Measurements from ENCODE around the gene GPC6.

Gene GPC6

DNA sequence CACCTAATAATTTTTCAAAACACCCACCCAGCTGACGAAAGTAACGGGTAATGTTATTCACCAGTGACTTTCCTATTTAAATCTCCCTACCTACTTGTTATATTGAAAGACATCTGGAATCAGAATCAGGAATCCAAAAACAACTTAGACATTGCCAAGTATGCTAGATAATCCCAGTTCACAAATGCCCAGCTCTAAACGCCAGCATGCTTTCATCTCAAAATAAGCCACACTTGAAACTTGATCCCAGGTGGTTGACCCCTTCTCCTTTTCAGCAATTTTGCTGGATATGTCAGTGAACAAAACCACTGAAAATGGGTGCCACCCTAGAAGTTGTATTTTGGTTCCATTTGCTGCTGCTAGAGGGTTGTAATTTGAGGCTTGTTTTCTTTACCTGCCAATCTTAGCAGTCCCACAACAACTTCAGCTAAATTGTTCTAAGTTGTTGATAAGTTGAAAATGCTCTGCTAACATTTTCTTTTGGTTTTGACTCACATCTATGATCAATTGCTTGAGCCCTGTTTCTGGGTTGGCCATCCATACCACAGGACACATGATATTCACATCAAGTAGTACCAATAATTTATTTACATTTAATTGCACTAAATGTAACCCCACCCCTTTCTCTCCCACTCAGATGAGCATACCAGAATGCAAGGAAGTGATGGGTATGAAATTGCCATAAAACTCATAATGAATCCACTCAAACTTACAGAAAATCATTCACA is 1186.4 kb downstream of the GPC6 start:
- peaks cover 37% of the 10 kb centered on the region for H3K4me1 Mint-ChIP-seq
- H3K4me3 Mint-ChIP-seq: no peak overlapping the region
- TF ChIP-seq, protein P1, sequence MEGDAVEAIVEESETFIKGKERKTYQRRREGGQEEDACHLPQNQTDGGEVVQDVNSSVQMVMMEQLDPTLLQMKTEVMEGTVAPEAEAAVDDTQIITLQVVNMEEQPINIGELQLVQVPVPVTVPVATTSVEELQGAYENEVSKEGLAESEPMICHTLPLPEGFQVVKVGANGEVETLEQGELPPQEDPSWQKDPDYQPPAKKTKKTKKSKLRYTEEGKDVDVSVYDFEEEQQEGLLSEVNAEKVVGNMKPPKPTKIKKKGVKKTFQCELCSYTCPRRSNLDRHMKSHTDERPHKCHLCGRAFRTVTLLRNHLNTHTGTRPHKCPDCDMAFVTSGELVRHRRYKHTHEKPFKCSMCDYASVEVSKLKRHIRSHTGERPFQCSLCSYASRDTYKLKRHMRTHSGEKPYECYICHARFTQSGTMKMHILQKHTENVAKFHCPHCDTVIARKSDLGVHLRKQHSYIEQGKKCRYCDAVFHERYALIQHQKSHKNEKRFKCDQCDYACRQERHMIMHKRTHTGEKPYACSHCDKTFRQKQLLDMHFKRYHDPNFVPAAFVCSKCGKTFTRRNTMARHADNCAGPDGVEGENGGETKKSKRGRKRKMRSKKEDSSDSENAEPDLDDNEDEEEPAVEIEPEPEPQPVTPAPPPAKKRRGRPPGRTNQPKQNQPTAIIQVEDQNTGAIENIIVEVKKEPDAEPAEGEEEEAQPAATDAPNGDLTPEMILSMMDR (IDR thresholded peaks at IDR 0.05): no peak
- no peaks in the 10 kb centered on the region for H3K27me3 Mint-ChIP-seq (ENCODE audit: low read depth, poor library complexity)
- H3K27ac Mint-ChIP-seq: no peak overlapping the region
- H3K36me3 Mint-ChIP-seq (ENCODE audit: low read depth): peaks cover 12% of the 10 kb centered on the region
- DNase-seq: no peak
- peaks cover 5% of the 10 kb centered on the region for H3K9me3 Mint-ChIP-seq

DNA sequence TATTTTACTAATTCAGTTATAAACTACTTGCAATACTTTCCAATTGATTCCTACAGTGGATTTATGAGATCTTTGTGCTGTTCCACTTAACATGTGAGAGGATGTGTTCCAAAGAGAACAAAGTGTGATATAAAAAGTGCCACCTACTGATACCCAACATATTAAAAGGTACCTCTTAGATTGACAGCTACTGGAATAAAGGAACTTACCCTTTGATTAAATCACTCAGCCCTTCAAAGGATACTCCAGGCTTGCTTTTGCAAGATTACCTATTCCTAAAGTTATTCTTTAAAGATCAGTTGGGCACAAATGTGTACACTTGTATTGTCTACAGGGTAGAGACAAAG is 1187.0 kb downstream of the GPC6 start:
- Mint-ChIP-seq H3K27ac (no peak overlapping the region), H3K9me3 (peaks cover 5% of the 10 kb centered on the region), H3K4me3 (no peak overlapping the region), H3K4me1 (peaks cover 37% of the 10 kb centered on the region), H3K27me3 (ENCODE audit: low read depth, poor library complexity) (no peaks in the 10 kb centered on the region), H3K36me3 (ENCODE audit: low read depth) (peaks cover 11% of the 10 kb centered on the region)
- DNase-seq: no peak
- TF ChIP-seq, protein P1 (IDR thresholded peaks at IDR 0.05): no peak

DNA sequence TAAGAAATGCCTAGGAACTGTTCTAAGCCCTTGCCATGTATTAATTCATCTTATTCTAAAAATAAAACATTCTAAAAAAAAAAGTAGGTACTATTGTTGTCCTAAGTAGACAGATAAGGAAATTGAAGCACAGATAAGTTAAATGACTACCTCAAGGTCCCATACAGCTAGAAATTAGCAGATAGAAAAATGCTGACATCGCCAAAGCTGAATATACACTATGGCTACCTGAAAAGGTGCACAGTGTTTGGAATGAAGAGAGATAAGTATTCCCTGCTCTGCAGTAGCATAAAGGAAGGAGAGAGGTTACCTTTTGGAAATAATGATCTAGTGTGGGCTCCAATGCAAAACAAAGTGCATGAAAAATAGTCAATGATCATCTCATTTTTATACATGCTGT is 1187.5 kb downstream of the GPC6 start:
- no peak overlapping the region for H3K27ac Mint-ChIP-seq
- H3K9me3 Mint-ChIP-seq: peaks cover 5% of the 10 kb centered on the region
- peaks cover 5% of the 10 kb centered on the region for H3K36me3 Mint-ChIP-seq (ENCODE audit: low read depth)
- H3K4me3 Mint-ChIP-seq: no peak overlapping the region
- no peaks in the 10 kb centered on the region for H3K27me3 Mint-ChIP-seq (ENCODE audit: low read depth, poor library complexity)
- TF ChIP-seq, protein P1 (IDR thresholded peaks at IDR 0.05): no peak
- H3K4me1 Mint-ChIP-seq: peaks cover 37% of the 10 kb centered on the region
- DNase-seq: no peak

DNA sequence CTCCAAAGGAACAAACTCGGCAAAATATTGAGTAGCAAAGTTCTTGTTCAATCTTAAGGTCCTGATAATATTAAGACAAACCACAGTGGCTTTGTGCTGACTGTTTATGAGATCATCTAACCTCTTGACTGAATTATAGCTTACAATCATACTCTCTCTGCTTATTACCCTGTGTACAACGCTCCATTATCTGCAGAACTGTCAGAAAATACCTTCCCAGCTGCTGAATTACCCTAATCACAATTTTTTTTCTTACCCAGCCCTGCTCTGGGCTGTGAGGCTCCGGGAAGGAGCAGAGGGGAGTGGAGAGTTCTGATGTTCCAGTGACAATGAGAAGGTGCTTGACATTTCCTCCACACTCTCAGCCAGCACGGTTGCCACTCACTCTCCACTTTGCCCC is 1188.1 kb downstream of the GPC6 start:
- peaks cover 5% of the 10 kb centered on the region for H3K9me3 Mint-ChIP-seq
- no peak overlapping the region for H3K4me3 Mint-ChIP-seq
- peaks cover 4% of the 10 kb centered on the region for H3K36me3 Mint-ChIP-seq (ENCODE audit: low read depth)
- TF ChIP-seq, protein P1 (IDR thresholded peaks at IDR 0.05): no peak
- H3K27me3 Mint-ChIP-seq (ENCODE audit: low read depth, poor library complexity): peaks cover under 1% of the 10 kb centered on the region
- H3K4me1 Mint-ChIP-seq: peaks cover 37% of the 10 kb centered on the region
- DNase-seq: no peak
- no peak overlapping the region for H3K27ac Mint-ChIP-seq

DNA sequence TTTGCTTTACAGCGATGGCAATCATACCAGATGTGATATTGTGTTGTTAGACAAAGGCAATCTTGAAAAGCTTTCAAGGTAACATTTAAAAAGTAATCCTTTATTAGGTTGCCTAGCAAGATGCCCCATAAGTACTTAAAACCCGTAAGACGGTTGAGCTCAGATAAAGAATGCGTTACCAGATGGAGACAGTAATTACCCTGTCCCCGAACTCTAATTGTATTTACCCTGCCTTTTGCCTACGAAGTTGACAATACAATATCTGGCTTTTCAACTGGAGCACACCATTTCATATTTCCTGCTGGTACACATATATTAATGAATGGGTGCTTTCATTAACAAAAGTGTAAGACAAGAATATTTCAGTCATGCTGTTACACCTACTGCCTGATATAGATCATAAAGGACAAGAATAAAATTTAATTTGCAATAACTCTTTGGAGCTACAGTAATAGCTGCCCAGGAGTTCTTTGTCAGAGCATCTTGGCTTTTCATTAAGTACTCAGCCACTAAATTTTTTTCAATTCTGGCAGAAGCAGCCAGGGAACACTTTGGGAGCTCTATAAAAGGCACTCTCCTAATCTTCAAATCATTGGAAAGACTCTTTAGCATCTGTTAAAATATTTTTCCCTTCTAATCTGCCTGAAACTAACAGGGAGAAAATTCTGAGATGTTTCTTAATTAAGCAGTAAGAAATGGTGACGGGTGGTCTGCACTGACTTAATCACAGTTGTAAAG is 1189.1 kb downstream of the GPC6 start:
- no peak overlapping the region for H3K27ac Mint-ChIP-seq
- no peak for DNase-seq
- H3K36me3 Mint-ChIP-seq (ENCODE audit: low read depth): peaks cover 6% of the 10 kb centered on the region
- peaks cover 12% of the 10 kb centered on the region for H3K9me3 Mint-ChIP-seq
- TF ChIP-seq, protein P1 (IDR thresholded peaks at IDR 0.05): no peak
- no peak overlapping the region for H3K4me3 Mint-ChIP-seq
- H3K27me3 Mint-ChIP-seq (ENCODE audit: low read depth, poor library complexity): peaks cover 3% of the 10 kb centered on the region
- H3K4me1 Mint-ChIP-seq: peaks cover 37% of the 10 kb centered on the region

All from nephron progenitor cell (in vitro differentiated cells).